Measurements from ENCODE around the gene LAP3.

GRCh38 chr4:17531538-17532285 is 45.3 kb upstream of the LAP3 start:
- TF ChIP-seq, protein P1, sequence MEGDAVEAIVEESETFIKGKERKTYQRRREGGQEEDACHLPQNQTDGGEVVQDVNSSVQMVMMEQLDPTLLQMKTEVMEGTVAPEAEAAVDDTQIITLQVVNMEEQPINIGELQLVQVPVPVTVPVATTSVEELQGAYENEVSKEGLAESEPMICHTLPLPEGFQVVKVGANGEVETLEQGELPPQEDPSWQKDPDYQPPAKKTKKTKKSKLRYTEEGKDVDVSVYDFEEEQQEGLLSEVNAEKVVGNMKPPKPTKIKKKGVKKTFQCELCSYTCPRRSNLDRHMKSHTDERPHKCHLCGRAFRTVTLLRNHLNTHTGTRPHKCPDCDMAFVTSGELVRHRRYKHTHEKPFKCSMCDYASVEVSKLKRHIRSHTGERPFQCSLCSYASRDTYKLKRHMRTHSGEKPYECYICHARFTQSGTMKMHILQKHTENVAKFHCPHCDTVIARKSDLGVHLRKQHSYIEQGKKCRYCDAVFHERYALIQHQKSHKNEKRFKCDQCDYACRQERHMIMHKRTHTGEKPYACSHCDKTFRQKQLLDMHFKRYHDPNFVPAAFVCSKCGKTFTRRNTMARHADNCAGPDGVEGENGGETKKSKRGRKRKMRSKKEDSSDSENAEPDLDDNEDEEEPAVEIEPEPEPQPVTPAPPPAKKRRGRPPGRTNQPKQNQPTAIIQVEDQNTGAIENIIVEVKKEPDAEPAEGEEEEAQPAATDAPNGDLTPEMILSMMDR (IDR thresholded peaks at IDR 0.05), result no peak
- TF ChIP-seq POLR2A (IDR thresholded peaks at IDR 0.05), result no peak

All from uterus (tissue), 2 donors.